Urinary bladder (tissue), 4 donors: Measurements from ENCODE around the gene PDZRN3. TPM values are rescaled to one million over a fixed set of nuclear protein-coding genes. Genes with fewer than 3 reads are reported as not detected.

Source experiments
- DNase-seq: peaks from one replicate; pipeline ENCODE4 v3.0.0-alpha.2; 2015; ENCODE audit errors: extremely low spot score
- H3K27ac ChIP-seq: one replicate; pipeline ENCODE4 v1.5.1; 2013; ENCODE audit warnings: low read depth, mild to moderate bottlenecking, moderate library complexity
- H3K36me3 ChIP-seq: one replicate; pipeline ENCODE4 v1.6.1; 2013; ENCODE audit warnings: mild to moderate bottlenecking, moderate library complexity; ENCODE audit not compliant: insufficient read depth
- H3K4me1 ChIP-seq: one replicate; pipeline ENCODE4 v1.6.1; 2013; ENCODE audit warnings: mild to moderate bottlenecking, moderate library complexity; ENCODE audit not compliant: insufficient read depth
- H3K4me3 ChIP-seq: one replicate; pipeline ENCODE4 v1.5.1; 2013; ENCODE audit warnings: low read depth, low read length
- WGBS: extraction: QIAGEN DNeasy Blood & Tissue Kit; methylation state at CpG from one replicate; pipeline ENCODE4 v1.1.7; 2013; 5-methylcytosine and 5-hydroxymethylcytosine counted together
- polyA plus RNA-seq: library from polyadenylated mRNA; stranded (reverse); fragments of 200-250 nt; gene quantifications from one replicate; pipeline ENCODE4 v1.2.3, GENCODE V29; 2013
- total RNA-seq: library from RNA; depleted of rRNA; stranded (reverse); fragments of >200 nt; gene quantifications from one replicate; pipeline ENCODE4 v1.2.3, GENCODE V29; 2014
- donor health status: healthy with polysubstance abuse.
- donor health status: healthy.

PDZRN3 gene
- total and polyA plus RNA-seq, 2 donors: 61.6 to 98.0 TPM

DNA sequence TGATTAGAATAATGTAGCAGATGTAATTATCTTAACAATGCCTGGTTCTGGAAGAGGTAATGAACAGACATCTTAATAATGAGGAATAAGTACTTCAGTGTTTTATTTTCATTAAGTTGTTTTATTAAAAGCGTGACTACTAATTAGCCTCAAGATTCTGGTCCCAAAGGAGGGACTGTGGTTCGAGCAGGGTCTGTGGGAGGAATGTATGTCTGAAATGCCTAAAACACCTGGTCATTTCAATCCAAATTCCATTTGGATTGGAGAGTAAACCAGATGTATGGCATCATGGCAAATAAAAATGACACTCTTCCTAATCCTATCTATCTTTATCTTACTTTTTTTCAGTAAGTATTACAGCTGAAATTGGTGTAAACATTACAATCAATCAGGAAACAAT lies 243.2 kb downstream of the PDZRN3 start:
- no peak for DNase-seq
- Histone ChIP-seq H3K27ac (no peak overlapping the region), H3K4me1 (no peaks in the 10 kb centered on the region), H3K36me3 (no peaks in the 10 kb centered on the region), H3K4me3 (no peak overlapping the region)
- WGBS: 83% methylated on average over 2 of the region's 2 CpGs

DNA sequence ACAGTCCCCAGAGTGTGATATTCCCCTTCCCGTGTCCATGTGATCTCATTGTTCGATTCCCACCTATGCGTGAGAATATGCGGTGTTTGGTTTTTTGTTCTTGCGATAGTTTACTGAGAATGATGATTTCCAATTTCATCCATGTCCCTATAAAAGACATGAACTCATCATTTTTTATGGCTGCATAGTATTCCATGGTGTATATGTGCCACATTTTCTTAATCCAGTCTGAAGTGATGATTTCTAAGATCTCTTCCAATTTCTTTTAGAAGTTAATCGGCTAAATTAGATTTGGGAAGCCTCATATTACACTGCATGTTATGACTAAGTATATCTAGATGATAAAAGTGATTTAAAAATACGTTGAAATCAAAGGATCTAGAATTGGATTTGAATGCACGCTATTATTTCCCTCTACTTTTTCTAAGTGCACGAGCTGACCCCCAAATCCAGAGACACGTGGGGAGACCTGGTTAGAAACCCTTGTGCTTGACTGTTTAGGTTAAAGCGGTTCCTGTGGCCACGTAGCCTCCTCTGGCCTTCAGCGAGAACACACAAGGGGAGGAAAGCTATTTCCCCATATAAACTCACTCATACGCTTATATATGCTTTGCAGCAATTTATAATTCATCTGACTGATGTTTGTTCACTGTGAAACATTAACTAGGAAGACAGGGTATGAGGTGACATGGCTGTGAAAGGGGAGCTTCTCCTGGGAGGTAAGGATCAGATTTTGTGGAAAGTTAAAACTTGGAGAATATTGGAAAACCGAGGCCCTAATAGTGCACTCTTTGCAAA lies 243.8 kb downstream of the PDZRN3 start:
- Histone ChIP-seq H3K27ac (no peak overlapping the region), H3K4me3 (no peak overlapping the region), H3K4me1 (no peaks in the 10 kb centered on the region), H3K36me3 (no peaks in the 10 kb centered on the region)
- 86% methylated on average over 15 of the region's 15 CpGs for WGBS
- DNase-seq: no peak

- 57% methylated on average over 2 of the region's 2 CpGs for WGBS
- Histone ChIP-seq H3K36me3 (no peaks in the 10 kb centered on the region), H3K27ac (no peak overlapping the region), H3K4me3 (no peak overlapping the region), H3K4me1 (no peaks in the 10 kb centered on the region)
- DNase-seq: no peak
These were observed 245.3 kb downstream of the PDZRN3 start for GRCh38 chr3:73379465-73379864.

GRCh38 chr3:73378207-73378606 lies 246.5 kb downstream of the PDZRN3 start:
- Histone ChIP-seq H3K4me3 (no peak overlapping the region), H3K27ac (no peak overlapping the region), H3K4me1 (no peaks in the 10 kb centered on the region), H3K36me3 (no peaks in the 10 kb centered on the region)
- DNase-seq: no peak
- WGBS: 61% methylated on average over 2 of the region's 2 CpGs

DNA sequence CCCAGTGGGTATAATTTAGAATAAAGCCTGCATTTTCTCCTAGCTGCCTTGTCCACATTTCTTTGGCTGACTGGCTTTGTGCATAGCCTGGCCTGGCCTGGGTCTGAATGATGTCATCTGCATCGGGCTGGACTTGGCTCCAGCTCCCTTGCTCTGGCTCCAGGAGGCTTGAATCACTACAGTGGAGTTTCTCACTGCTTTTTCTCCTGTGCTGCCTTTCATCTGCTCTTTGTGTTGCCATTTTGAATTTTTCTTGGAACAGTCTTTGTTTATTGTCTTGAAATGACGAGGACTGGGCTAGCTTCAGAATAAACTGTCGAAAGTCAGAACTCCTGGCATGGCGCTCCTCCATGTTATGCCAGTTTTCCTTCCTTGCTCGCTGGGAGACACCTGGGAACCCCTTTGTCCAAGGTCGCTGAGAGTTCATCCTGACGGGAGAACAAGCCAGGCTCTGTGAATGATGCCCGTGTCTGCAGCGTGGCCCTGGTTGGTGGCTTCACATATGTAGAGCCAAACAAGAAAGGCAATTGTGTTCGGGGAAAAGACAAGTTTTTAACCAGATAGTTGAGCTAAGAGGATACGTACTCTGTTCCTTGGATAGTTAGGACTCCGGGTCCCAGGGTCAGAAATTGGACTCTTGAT lies 258.9 kb downstream of the PDZRN3 start:
- H3K36me3 ChIP-seq: no peaks in the 10 kb centered on the region
- DNase-seq: peak; percentile 48
- H3K4me1 ChIP-seq: no peaks in the 10 kb centered on the region
- 51% methylated on average over 12 of the region's 12 CpGs for WGBS
- no peak overlapping the region for H3K27ac ChIP-seq
- no peak overlapping the region for H3K4me3 ChIP-seq

DNA sequence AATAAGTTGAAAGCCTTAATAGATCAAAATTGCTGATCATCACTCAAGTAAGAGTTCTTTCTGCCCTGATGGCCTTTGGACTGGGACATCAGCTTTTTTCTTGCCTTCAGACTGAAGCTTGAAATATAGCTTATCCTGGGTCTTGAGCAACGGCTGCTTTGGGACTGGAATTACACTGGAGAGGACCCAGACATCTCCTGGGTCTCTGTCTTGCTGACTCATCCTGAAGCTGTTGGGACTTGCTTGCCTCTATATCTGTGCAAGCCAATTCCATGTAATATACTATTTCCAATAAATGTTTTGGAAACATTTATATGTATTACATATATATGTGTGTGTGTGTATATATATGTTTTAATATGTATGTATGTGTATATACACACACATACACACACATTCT lies 260.2 kb downstream of the PDZRN3 start:
- H3K27ac ChIP-seq: no peak overlapping the region
- no peak for DNase-seq

GRCh38 chr3:73363093-73363492 lies 261.6 kb downstream of the PDZRN3 start:
- no peaks in the 10 kb centered on the region for H3K36me3 ChIP-seq
- H3K4me3 ChIP-seq: no peak overlapping the region
- 66% methylated on average over 3 of the region's 3 CpGs for WGBS
- H3K27ac ChIP-seq: no peak overlapping the region
- DNase-seq: no peak
- H3K4me1 ChIP-seq: no peaks in the 10 kb centered on the region

More for the DNA sequence above, 260.2 kb downstream of the PDZRN3 start:
- no peaks in the 10 kb centered on the region for H3K4me1 ChIP-seq
- no peak overlapping the region for H3K4me3 ChIP-seq
- H3K36me3 ChIP-seq: no peaks in the 10 kb centered on the region
- 26% methylated on average over 1 of the region's 1 CpG for WGBS

DNA sequence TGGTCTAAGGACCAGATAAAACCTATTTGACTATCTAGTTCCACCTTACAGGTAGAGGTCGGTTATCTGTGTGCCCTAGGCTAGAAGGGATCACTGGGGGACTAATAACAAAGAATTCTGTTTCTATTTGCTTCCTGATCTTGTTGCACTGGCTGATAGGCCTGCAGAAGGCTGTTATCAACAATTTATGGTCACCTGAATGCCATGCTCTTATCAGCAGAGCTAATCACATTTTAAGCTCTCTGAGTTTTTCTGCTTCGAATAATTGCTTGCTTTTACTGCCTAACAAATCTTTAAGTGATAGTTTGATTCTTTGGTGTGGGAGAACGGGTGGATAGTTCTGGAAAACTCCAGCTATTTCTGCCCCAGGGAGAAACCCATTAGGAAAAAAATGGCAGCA lies 263.1 kb downstream of the PDZRN3 start:
- Histone ChIP-seq H3K4me1 (no peaks in the 10 kb centered on the region), H3K36me3 (no peaks in the 10 kb centered on the region), H3K27ac (no peak overlapping the region), H3K4me3 (no peak overlapping the region)
- WGBS: 49% methylated on average over 3 of the region's 3 CpGs
- DNase-seq: no peak

- H3K4me1 ChIP-seq: no peaks in the 10 kb centered on the region
- WGBS: 75% methylated on average over 7 of the region's 7 CpGs
- no peak overlapping the region for H3K27ac ChIP-seq
- DNase-seq: no peak
- H3K36me3 ChIP-seq: no peaks in the 10 kb centered on the region
- H3K4me3 ChIP-seq: no peak overlapping the region
These were observed 271.0 kb downstream of the PDZRN3 start for GRCh38 chr3:73353649-73354217.

DNA sequence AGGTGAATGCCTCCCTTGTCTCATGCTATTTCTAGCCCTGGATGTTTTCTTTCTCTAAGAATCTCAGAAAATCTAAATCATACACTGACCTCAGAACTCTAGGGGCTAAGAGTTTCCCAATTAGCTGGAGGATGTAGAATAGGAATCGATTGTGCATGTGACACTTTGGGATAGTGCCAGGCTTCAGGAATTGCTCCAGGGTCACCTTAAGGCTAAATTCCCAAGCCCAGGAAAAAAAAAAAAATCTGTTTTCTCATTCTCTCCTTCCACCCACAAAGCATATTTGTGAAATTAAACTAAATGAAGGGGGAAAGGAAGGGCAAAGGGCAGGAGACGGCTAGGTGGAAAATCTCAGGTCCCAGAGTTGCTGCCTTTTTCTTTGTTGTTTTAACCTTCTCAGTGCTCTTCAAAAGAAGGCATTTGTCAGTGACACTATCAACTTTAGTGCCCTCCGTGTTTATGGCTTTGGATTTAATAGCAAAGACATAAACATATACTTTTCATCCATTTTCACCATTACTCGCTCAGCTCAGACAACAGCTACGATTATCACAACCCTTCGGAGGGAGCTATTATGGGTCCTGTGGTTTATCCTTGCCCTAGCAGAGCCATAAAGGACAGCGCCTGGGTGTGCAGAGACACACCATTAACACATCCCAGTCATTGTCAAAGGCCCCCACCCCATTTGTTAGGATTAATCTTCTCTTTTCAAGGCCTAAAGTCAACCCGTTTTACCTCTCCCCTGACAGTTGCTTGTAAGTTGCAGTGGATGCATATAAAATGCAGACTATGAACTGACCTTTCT lies 271.7 kb downstream of the PDZRN3 start:
- DNase-seq: no peak
- H3K4me3 ChIP-seq: no peak overlapping the region
- 85% methylated on average over 8 of the region's 8 CpGs for WGBS
- H3K27ac ChIP-seq: no peak overlapping the region
- H3K4me1 ChIP-seq: no peaks in the 10 kb centered on the region
- H3K36me3 ChIP-seq: no peaks in the 10 kb centered on the region

- Histone ChIP-seq H3K27ac (no peak overlapping the region), H3K4me3 (no peak overlapping the region), H3K4me1 (no peaks in the 10 kb centered on the region), H3K36me3 (no peaks in the 10 kb centered on the region)
- 17% methylated on average over 9 of the region's 9 CpGs for WGBS
- peak; percentile 66 for DNase-seq
These were observed 273.2 kb downstream of the PDZRN3 start for GRCh38 chr3:73351423-73352071.

DNA sequence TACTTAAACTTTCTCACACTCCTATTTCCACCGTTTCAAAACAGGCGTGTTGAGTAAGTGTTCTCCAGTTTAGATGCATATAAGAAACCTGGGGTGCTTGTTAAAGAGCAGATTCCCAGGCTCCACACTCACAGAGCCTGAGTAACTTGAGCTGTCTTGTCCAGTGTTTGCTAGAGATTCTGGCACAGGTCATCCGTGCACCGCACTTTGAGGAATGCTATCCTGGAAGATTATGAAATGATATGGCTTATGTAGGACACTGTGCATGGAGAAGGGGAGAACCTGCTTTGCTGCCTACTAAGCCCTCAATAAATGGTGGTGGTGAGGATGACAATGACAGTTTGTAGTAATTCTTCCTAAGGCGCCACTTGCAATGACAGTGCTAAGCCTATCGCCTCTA lies 273.7 kb downstream of the PDZRN3 start:
- Histone ChIP-seq H3K36me3 (no peaks in the 10 kb centered on the region), H3K4me1 (no peaks in the 10 kb centered on the region), H3K27ac (no peak overlapping the region), H3K4me3 (no peak overlapping the region)
- DNase-seq: no peak
- WGBS: 34% methylated on average over 6 of the region's 6 CpGs

- DNase-seq: no peak
- no peak overlapping the region for H3K4me3 ChIP-seq
- 90% methylated on average over 4 of the region's 4 CpGs for WGBS
These were observed 275.1 kb downstream of the PDZRN3 start for GRCh38 chr3:73349657-73350056.

More at GRCh38 chr3:73349657-73350056, 275.1 kb downstream of the PDZRN3 start:
- no peak overlapping the region for H3K27ac ChIP-seq
- H3K36me3 ChIP-seq: no peaks in the 10 kb centered on the region
- H3K4me1 ChIP-seq: no peaks in the 10 kb centered on the region
